Common myeloid progenitor, CD34-positive (primary cell): ENCODE measurements around the gene RFC5.
"Not testable (repeated sequence)": the region's sequence is repeated elsewhere in the genome, so short reads cannot be mapped to it uniquely, and the experiment has no call there.

ENCODE experiments used
- CTCF ChIA-PET: fragments of 350-600 bp; sonication (Branson Sonifier 250); formaldehyde crosslinking; loops from one replicate; lab custom pipeline; 2021; ENCODE audit warnings: antibody characterized with exemption; lab: Charles Lee
- POLR2A ChIA-PET: fragments of 350-600 bp; sonication (Branson Sonifier 250); formaldehyde crosslinking; loops from one replicate; lab custom pipeline; 2021; ENCODE audit warnings: antibody characterized with exemption; lab: Charles Lee
- DNase-seq, 3 donors: peaks; one replicate each; pipeline versions ENCODE4 v3.0.0 to v3.0.0-alpha.2; 2013
- H3K27ac ChIP-seq, 2 experiments: 1 replicate in 1 of 2; 2 replicates in 1 of 2; pipeline ENCODE4 v1.7.0; 2013; ENCODE audit warnings: inconsistent platforms in 2 of 2, low read length in 2 of 2, mild to moderate bottlenecking in 2 of 2, low read depth in 1 of 2, moderate library complexity in 1 of 2; ENCODE audit not compliant: severe bottlenecking in 2 of 2, insufficient read depth in 1 of 2, poor library complexity in 1 of 2
- H3K27me3 ChIP-seq, 5 experiments: replicated peaks in 2 of 5; 1 replicate in 3 of 5; 2 replicates in 2 of 5; pipeline versions ENCODE4 v1.6.1 to v1.7.0; 2013; ENCODE audit warnings: low read length in 4 of 5, mild to moderate bottlenecking in 2 of 5, moderate library complexity in 2 of 5, inconsistent platforms in 1 of 5; ENCODE audit not compliant: insufficient read depth in 5 of 5, control insufficient read depth in 4 of 5
- H3K36me3 ChIP-seq, 4 experiments: 1 replicate in 2 of 4; 2 replicates in 2 of 4; pipeline versions ENCODE4 v1.6.1 to v1.7.0; 2013; ENCODE audit warnings: low read length in 3 of 4, control low read depth in 1 of 4, mild to moderate bottlenecking in 1 of 4; ENCODE audit not compliant: control insufficient read depth in 4 of 4, insufficient read depth in 4 of 4
- H3K4me1 ChIP-seq, 4 experiments: 1 replicate in 3 of 4; 2 replicates in 1 of 4; pipeline versions ENCODE4 v1.6.1 to v1.7.1; 2013; ENCODE audit warnings: low read length in 3 of 4, mild to moderate bottlenecking in 3 of 4, control low read depth in 1 of 4, inconsistent platforms in 1 of 4, moderate library complexity in 1 of 4; ENCODE audit not compliant: control insufficient read depth in 4 of 4, insufficient read depth in 4 of 4; ENCODE audit errors: control extremely low read depth in 1 of 4
- H3K4me3 ChIP-seq, 7 experiments: 1 replicate in 4 of 7; 2 replicates in 3 of 7; pipeline versions ENCODE4 v1.5.1 to v1.7.0; 2013; ENCODE audit warnings: mild to moderate bottlenecking in 7 of 7, low read length in 6 of 7, moderate library complexity in 6 of 7, inconsistent platforms in 2 of 7, low read depth in 2 of 7, control low read depth in 1 of 7; ENCODE audit not compliant: insufficient read depth in 4 of 7, control insufficient read depth in 1 of 7; ENCODE audit errors: extremely low read depth in 1 of 7
- H3K9me3 ChIP-seq, 5 experiments: 1 replicate in 4 of 5; 2 replicates in 1 of 5; pipeline versions ENCODE4 v1.6.1 to v1.7.1; 2013; ENCODE audit warnings: low read length in 4 of 5, mild to moderate bottlenecking in 2 of 5, inconsistent platforms in 1 of 5, low read depth in 1 of 5, moderate library complexity in 1 of 5; ENCODE audit not compliant: control insufficient read depth in 4 of 5, insufficient read depth in 2 of 5; ENCODE audit errors: control extremely low read depth in 1 of 5
- WGBS: methylation state at CpG from one replicate; pipeline ENCODE4 v1.1.5; 2013; ENCODE audit not compliant: insufficient coverage; 5-methylcytosine and 5-hydroxymethylcytosine counted together

The RFC5 gene

GRCh38 chr12:117994551-117995438, 21.7 kb upstream of the RFC5 start:
- Histone ChIP-seq H3K4me3 (no peak overlapping the region), H3K27ac (no peak overlapping the region), H3K4me1 (no peaks in the 10 kb centered on the region), H3K9me3 (peaks cover 0 to 4% (median 1%) of the 10 kb centered on the region in 5 experiments), H3K27me3 (peaks cover 0 to 2% (median 0%) of the 10 kb centered on the region in 5 experiments), H3K36me3 (no peaks in the 10 kb centered on the region)
- WGBS: 95% methylated on average over 2 of the region's 3 CpGs
- POLR2A ChIA-PET: no interaction called here
- DNase-seq: no peak
- CTCF ChIA-PET: no interaction called here

GRCh38 chr12:117998719-117999118, 17.8 kb upstream of the RFC5 start:
- Histone ChIP-seq H3K4me1 (no peaks in the 10 kb centered on the region), H3K36me3 (no peaks in the 10 kb centered on the region), H3K9me3 (peaks cover 0 to 4% (median 1%) of the 10 kb centered on the region in 5 experiments), H3K4me3 (no peak overlapping the region), H3K27ac (no peak overlapping the region), H3K27me3 (peaks cover 0 to 2% (median 0%) of the 10 kb centered on the region in 5 experiments)
- ChIA-PET CTCF (no interaction called here), POLR2A (no interaction called here)
- WGBS: no CpG with 5 or more reads among the region's 2 CpGs
- DNase-seq: no peak

- DNase-seq, H3K27ac ChIP-seq, POLR2A ChIA-PET, H3K27me3 ChIP-seq, H3K9me3 ChIP-seq, H3K4me3 ChIP-seq, H3K4me1 ChIP-seq, H3K36me3 ChIP-seq, CTCF ChIA-PET: not testable (repeated sequence)
- 56% methylated on average over 1 of the region's 2 CpGs for WGBS
Observed at GRCh38 chr12:117999806-118000205, 16.7 kb upstream of the RFC5 start.

GRCh38 chr12:118010903-118011302, 5.6 kb upstream of the RFC5 start:
- H3K27ac ChIP-seq: no peak overlapping the region
- ChIA-PET CTCF (no interaction called here), POLR2A (no interaction called here)
- H3K27me3 ChIP-seq: peaks cover 0 to 4% (median 0%) of the 10 kb centered on the region in 5 experiments
- H3K4me1 ChIP-seq: peaks cover 0 to 1% (median under 1%) of the 10 kb centered on the region in 4 experiments
- H3K9me3 ChIP-seq: no peaks in the 10 kb centered on the region
- H3K4me3 ChIP-seq: no peak overlapping the region
- 100% methylated on average over 1 of the region's 3 CpGs for WGBS
- DNase-seq: no peak
- H3K36me3 ChIP-seq: no peaks in the 10 kb centered on the region

GRCh38 chr12:118011377-118011776, 5.1 kb upstream of the RFC5 start:
- WGBS: 100% methylated on average over 3 of the region's 3 CpGs
- ChIA-PET CTCF (no interaction called here), POLR2A (no interaction called here)
- peaks cover 4 to 6% (median 5%) of the 10 kb centered on the region in 4 experiments for H3K4me1 ChIP-seq
- H3K36me3 ChIP-seq: no peaks in the 10 kb centered on the region
- H3K27ac ChIP-seq: no peak overlapping the region
- no peaks in the 10 kb centered on the region for H3K9me3 ChIP-seq
- no peak overlapping the region for H3K4me3 ChIP-seq
- DNase-seq: no peak
- H3K27me3 ChIP-seq: peaks cover 0 to 4% (median 0%) of the 10 kb centered on the region in 5 experiments

- no peak for DNase-seq
- Histone ChIP-seq H3K27me3 (peaks cover 0 to 4% (median 0%) of the 10 kb centered on the region in 5 experiments), H3K4me1 (peaks cover 4 to 10% (median 6%) of the 10 kb centered on the region in 4 experiments), H3K27ac (no peak overlapping the region), H3K9me3 (no peaks in the 10 kb centered on the region), H3K4me3 (no peak overlapping the region), H3K36me3 (no peaks in the 10 kb centered on the region)
- ChIA-PET POLR2A (no interaction called here), CTCF (no interaction called here)
- WGBS: 93% methylated on average over 3 of the region's 3 CpGs
Observed at GRCh38 chr12:118011961-118012360, 4.5 kb upstream of the RFC5 start.

- no peak overlapping the region for H3K4me3 ChIP-seq
- 100% methylated on average over 3 of the region's 3 CpGs for WGBS
- CTCF ChIA-PET: no interaction called here
- POLR2A ChIA-PET: no interaction called here
- DNase-seq: no peak
- H3K9me3 ChIP-seq: no peaks in the 10 kb centered on the region
- H3K36me3 ChIP-seq: no peaks in the 10 kb centered on the region
- peaks cover 0 to 4% (median 0%) of the 10 kb centered on the region in 5 experiments for H3K27me3 ChIP-seq
- peaks cover 9 to 19% (median 16%) of the 10 kb centered on the region in 4 experiments for H3K4me1 ChIP-seq
- no peak overlapping the region for H3K27ac ChIP-seq
Observed at GRCh38 chr12:118013283-118013682, 3.2 kb upstream of the RFC5 start.
